HEK293 (cell line): Measurements from ENCODE around the gene FTO.

Experiments used
- KLF10 ChIP-seq: fragments of 450-650 bp; IDR thresholded peaks from 2 replicates; pipeline ENCODE4 v1.5.1; 2018; ENCODE audit warnings: missing biosample characterization, mild to moderate bottlenecking, missing genetic modification characterization
- KLF7 ChIP-seq: fragments of 450-650 bp; formaldehyde crosslinking; IDR thresholded peaks from 2 replicates; pipeline ENCODE4 v1.5.1; 2016; ENCODE audit warnings: missing biosample characterization, missing genetic modification characterization, borderline replicate concordance
- MYNN ChIP-seq: fragments of 450-650 bp; formaldehyde crosslinking; IDR thresholded peaks from 2 replicates; pipeline ENCODE4 v1.5.1; 2016; ENCODE audit warnings: missing biosample characterization, missing genetic modification characterization, borderline replicate concordance
- OVOL3 ChIP-seq: fragments of 450-650 bp; formaldehyde crosslinking; IDR thresholded peaks from 2 replicates; pipeline ENCODE4 v1.5.1; 2016; ENCODE audit warnings: missing biosample characterization, missing genetic modification characterization
- SCRT2 ChIP-seq: fragments of 450-650 bp; formaldehyde crosslinking; IDR thresholded peaks from 2 replicates; pipeline ENCODE4 v1.5.1; 2016; ENCODE audit warnings: missing biosample characterization, missing genetic modification characterization
- SETDB1 ChIP-seq: IDR thresholded peaks from one replicate; pipeline ENCODE4 v1.6.1; 2017; ENCODE audit warnings: mild to moderate bottlenecking, low read length, moderate library complexity, mixed read lengths; ENCODE audit not compliant: insufficient read length
- SP3 ChIP-seq: fragments of 450-650 bp; formaldehyde crosslinking; IDR thresholded peaks from 2 replicates; pipeline ENCODE4 v1.5.1; 2016; ENCODE audit warnings: missing biosample characterization, missing genetic modification characterization
- TRIM28 ChIP-seq: IDR thresholded peaks from 2 replicates; pipeline ENCODE4 v1.6.1; 2011; ENCODE audit warnings: low read length, control low read depth, borderline replicate concordance
- ZBTB7A ChIP-seq: fragments of 450-650 bp; formaldehyde crosslinking; IDR thresholded peaks from 2 replicates; pipeline ENCODE4 v1.5.1; 2016; ENCODE audit warnings: low read depth, missing biosample characterization, missing genetic modification characterization
- ZFP3 ChIP-seq: fragments of 450-650 bp; formaldehyde crosslinking; IDR thresholded peaks from 2 replicates; pipeline ENCODE4 v1.5.1; 2016; ENCODE audit warnings: low read depth, missing biosample characterization, missing genetic modification characterization
- ZNF10 ChIP-seq: fragments of 450-650 bp; formaldehyde crosslinking; IDR thresholded peaks from 2 replicates; pipeline ENCODE4 v1.5.1; 2017; ENCODE audit warnings: missing biosample characterization, missing genetic modification characterization
- ZNF157 ChIP-seq: fragments of 450-650 bp; formaldehyde crosslinking; IDR thresholded peaks from 2 replicates; pipeline ENCODE4 v1.5.1; 2016; ENCODE audit warnings: missing biosample characterization, missing genetic modification characterization
- ZNF221 ChIP-seq: fragments of 450-650 bp; formaldehyde crosslinking; IDR thresholded peaks from 2 replicates; pipeline ENCODE4 v1.5.1; 2017; ENCODE audit warnings: missing biosample characterization, missing genetic modification characterization, borderline replicate concordance
- ZNF335 ChIP-seq: fragments of 450-650 bp; formaldehyde crosslinking; conservative IDR thresholded peaks from 2 replicates; pipeline ENCODE4 v1.5.1; 2016; ENCODE audit warnings: missing biosample characterization, missing genetic modification characterization
- ZNF366 ChIP-seq: fragments of 450-650 bp; formaldehyde crosslinking; conservative IDR thresholded peaks from 2 replicates; pipeline ENCODE4 v1.5.1; 2016; ENCODE audit warnings: missing biosample characterization, missing genetic modification characterization
- ZNF37A ChIP-seq: fragments of 450-650 bp; IDR thresholded peaks from 2 replicates; pipeline ENCODE4 v1.5.1; 2018; ENCODE audit warnings: missing biosample characterization, missing genetic modification characterization
- ZNF394 ChIP-seq: fragments of 450-650 bp; formaldehyde crosslinking; IDR thresholded peaks from 2 replicates; pipeline ENCODE4 v1.5.1; 2016; ENCODE audit warnings: missing biosample characterization, missing genetic modification characterization, mild to moderate bottlenecking, moderate library complexity, borderline replicate concordance
- ZNF423 ChIP-seq: fragments of 450-650 bp; formaldehyde crosslinking; IDR thresholded peaks from 2 replicates; pipeline ENCODE4 v1.5.1; 2016; ENCODE audit warnings: missing biosample characterization, missing genetic modification characterization
- ZNF629 ChIP-seq: fragments of 450-650 bp; formaldehyde crosslinking; IDR thresholded peaks from 2 replicates; pipeline ENCODE4 v1.5.1; 2017; ENCODE audit warnings: missing biosample characterization, missing genetic modification characterization
- ZNF670 ChIP-seq: fragments of 450-650 bp; formaldehyde crosslinking; IDR thresholded peaks from 2 replicates; pipeline ENCODE4 v1.5.1; 2016; ENCODE audit warnings: missing biosample characterization, missing genetic modification characterization, low read depth
- ZNF707 ChIP-seq: fragments of 450-650 bp; formaldehyde crosslinking; IDR thresholded peaks from 2 replicates; pipeline ENCODE4 v1.5.1; 2016; ENCODE audit warnings: missing biosample characterization, missing genetic modification characterization
- ZNF792 ChIP-seq: fragments of 450-650 bp; formaldehyde crosslinking; IDR thresholded peaks from 2 replicates; pipeline ENCODE4 v1.5.1; 2016; ENCODE audit warnings: missing biosample characterization, missing genetic modification characterization
- ZNF837 ChIP-seq: fragments of 450-650 bp; formaldehyde crosslinking; IDR thresholded peaks from 2 replicates; pipeline ENCODE4 v1.5.1; 2016; ENCODE audit warnings: missing biosample characterization, missing genetic modification characterization
- TF ChIP-seq, protein P1 (sequence below): fragments of 450-650 bp; formaldehyde crosslinking; IDR thresholded peaks from 2 replicates; pipeline ENCODE4 v1.5.1; 2016; ENCODE audit warnings: missing biosample characterization, missing genetic modification characterization
- TF ChIP-seq, protein P2 (sequence below): fragments of 450-650 bp; formaldehyde crosslinking; IDR thresholded peaks from 2 replicates; pipeline ENCODE4 v1.5.1; 2016; ENCODE audit warnings: missing biosample characterization, missing genetic modification characterization, borderline replicate concordance
- TF ChIP-seq, protein P3 (sequence below): fragments of 450-650 bp; formaldehyde crosslinking; IDR thresholded peaks from 2 replicates; pipeline ENCODE4 v1.5.1; 2017; ENCODE audit warnings: missing biosample characterization, missing genetic modification characterization
- TF ChIP-seq, protein P4 (sequence below): fragments of 450-650 bp; formaldehyde crosslinking; IDR thresholded peaks from 2 replicates; pipeline ENCODE4 v1.5.1; 2016; ENCODE audit warnings: missing biosample characterization, missing genetic modification characterization
- TF ChIP-seq, protein P5 (sequence below): fragments of 450-650 bp; formaldehyde crosslinking; IDR thresholded peaks from 2 replicates; pipeline ENCODE4 v1.5.1; 2016; ENCODE audit warnings: missing biosample characterization, missing genetic modification characterization
- TF ChIP-seq, protein P6 (sequence below): fragments of 450-650 bp; formaldehyde crosslinking; IDR thresholded peaks from 2 replicates; pipeline ENCODE4 v1.5.1; 2016; ENCODE audit warnings: missing biosample characterization, missing genetic modification characterization

The FTO gene

DNA sequence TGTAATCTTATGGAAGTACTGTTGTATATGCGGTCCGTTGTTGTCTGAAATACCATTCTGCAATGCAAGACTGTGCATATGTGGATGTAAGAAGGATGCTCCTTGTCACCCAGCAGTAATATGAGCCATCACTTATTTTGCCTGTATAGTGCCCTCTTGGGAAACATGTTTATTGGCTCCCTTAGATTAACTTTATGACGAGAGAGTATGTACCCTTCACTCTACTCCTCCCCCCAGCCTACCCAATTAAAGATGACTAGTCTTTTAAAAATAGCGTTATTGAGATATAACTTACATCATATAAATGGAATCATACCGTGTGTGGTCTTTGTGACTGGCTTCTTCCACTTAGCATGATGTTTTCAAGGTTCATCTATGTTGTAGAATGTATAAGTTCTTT, 33.6 kb downstream of the FTO start (continued):
- no peak for TF ChIP-seq ZNF221
- peak; percentile 92 for TF ChIP-seq ZNF629 (tag by site-specific recombination)
- TF ChIP-seq, protein P1, sequence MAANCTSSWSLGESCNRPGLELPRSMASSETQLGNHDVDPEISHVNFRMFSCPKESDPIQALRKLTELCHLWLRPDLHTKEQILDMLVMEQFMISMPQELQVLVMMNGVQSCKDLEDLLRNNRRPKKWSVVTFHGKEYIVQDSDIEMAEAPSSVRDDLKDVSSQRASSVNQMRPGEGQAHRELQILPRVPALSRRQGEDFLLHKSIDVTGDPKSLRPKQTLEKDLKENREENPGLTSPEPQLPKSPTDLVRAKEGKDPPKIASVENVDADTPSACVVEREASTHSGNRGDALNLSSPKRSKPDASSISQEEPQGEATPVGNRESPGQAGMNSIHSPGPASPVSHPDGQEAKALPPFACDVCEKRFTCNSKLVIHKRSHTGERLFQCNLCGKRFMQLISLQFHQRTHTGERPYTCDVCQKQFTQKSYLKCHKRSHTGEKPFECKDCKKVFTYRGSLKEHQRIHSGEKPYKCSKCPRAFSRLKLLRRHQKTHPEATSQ (tag by site-specific recombination) = no peak
- peak; percentile 68; the same call in 1 of the 2 replicates for TF ChIP-seq ZNF423
- no peak for TF ChIP-seq ZNF37A (tag by site-specific recombination)
- TF ChIP-seq SP3 (tag by site-specific recombination) = no peak
- no peak for TF ChIP-seq SCRT2 (tag by site-specific recombination)
- peak; percentile 62; the same call in 1 of the 2 replicates for TF ChIP-seq OVOL3 (tag by site-specific recombination)
- no peak for TF ChIP-seq ZBTB7A (tag by site-specific recombination)
- peak; percentile 66 for TF ChIP-seq ZNF366
- no peak for TF ChIP-seq MYNN (tag by site-specific recombination)
- TF ChIP-seq, protein P2, sequence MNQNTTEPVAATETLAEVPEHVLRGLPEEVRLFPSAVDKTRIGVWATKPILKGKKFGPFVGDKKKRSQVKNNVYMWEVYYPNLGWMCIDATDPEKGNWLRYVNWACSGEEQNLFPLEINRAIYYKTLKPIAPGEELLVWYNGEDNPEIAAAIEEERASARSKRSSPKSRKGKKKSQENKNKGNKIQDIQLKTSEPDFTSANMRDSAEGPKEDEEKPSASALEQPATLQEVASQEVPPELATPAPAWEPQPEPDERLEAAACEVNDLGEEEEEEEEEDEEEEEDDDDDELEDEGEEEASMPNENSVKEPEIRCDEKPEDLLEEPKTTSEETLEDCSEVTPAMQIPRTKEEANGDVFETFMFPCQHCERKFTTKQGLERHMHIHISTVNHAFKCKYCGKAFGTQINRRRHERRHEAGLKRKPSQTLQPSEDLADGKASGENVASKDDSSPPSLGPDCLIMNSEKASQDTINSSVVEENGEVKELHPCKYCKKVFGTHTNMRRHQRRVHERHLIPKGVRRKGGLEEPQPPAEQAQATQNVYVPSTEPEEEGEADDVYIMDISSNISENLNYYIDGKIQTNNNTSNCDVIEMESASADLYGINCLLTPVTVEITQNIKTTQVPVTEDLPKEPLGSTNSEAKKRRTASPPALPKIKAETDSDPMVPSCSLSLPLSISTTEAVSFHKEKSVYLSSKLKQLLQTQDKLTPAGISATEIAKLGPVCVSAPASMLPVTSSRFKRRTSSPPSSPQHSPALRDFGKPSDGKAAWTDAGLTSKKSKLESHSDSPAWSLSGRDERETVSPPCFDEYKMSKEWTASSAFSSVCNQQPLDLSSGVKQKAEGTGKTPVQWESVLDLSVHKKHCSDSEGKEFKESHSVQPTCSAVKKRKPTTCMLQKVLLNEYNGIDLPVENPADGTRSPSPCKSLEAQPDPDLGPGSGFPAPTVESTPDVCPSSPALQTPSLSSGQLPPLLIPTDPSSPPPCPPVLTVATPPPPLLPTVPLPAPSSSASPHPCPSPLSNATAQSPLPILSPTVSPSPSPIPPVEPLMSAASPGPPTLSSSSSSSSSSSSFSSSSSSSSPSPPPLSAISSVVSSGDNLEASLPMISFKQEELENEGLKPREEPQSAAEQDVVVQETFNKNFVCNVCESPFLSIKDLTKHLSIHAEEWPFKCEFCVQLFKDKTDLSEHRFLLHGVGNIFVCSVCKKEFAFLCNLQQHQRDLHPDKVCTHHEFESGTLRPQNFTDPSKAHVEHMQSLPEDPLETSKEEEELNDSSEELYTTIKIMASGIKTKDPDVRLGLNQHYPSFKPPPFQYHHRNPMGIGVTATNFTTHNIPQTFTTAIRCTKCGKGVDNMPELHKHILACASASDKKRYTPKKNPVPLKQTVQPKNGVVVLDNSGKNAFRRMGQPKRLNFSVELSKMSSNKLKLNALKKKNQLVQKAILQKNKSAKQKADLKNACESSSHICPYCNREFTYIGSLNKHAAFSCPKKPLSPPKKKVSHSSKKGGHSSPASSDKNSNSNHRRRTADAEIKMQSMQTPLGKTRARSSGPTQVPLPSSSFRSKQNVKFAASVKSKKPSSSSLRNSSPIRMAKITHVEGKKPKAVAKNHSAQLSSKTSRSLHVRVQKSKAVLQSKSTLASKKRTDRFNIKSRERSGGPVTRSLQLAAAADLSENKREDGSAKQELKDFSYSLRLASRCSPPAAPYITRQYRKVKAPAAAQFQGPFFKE (tag by site-specific recombination) = no peak
- no peak for TF ChIP-seq KLF10 (tag by site-specific recombination)
- TF ChIP-seq ZNF707 (tag by site-specific recombination) = no peak
- TF ChIP-seq SETDB1 = no peak
- no peak for TF ChIP-seq ZNF157 (tag by site-specific recombination)
- 0 out of 2 replicates have a peak, but pooled peaks have one; percentile 24 for TF ChIP-seq ZNF335 (tag by site-specific recombination)
- TF ChIP-seq, protein P3, sequence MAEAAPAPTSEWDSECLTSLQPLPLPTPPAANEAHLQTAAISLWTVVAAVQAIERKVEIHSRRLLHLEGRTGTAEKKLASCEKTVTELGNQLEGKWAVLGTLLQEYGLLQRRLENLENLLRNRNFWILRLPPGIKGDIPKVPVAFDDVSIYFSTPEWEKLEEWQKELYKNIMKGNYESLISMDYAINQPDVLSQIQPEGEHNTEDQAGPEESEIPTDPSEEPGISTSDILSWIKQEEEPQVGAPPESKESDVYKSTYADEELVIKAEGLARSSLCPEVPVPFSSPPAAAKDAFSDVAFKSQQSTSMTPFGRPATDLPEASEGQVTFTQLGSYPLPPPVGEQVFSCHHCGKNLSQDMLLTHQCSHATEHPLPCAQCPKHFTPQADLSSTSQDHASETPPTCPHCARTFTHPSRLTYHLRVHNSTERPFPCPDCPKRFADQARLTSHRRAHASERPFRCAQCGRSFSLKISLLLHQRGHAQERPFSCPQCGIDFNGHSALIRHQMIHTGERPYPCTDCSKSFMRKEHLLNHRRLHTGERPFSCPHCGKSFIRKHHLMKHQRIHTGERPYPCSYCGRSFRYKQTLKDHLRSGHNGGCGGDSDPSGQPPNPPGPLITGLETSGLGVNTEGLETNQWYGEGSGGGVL (tag by site-specific recombination) = peak; percentile 83
- TF ChIP-seq, protein P4, sequence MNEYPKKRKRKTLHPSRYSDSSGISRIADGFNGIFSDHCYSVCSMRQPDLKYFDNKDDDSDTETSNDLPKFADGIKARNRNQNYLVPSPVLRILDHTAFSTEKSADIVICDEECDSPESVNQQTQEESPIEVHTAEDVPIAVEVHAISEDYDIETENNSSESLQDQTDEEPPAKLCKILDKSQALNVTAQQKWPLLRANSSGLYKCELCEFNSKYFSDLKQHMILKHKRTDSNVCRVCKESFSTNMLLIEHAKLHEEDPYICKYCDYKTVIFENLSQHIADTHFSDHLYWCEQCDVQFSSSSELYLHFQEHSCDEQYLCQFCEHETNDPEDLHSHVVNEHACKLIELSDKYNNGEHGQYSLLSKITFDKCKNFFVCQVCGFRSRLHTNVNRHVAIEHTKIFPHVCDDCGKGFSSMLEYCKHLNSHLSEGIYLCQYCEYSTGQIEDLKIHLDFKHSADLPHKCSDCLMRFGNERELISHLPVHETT (tag by site-specific recombination) = peak; percentile 68; the same call in 1 of the 2 replicates
- no peak for TF ChIP-seq ZNF670 (tag by site-specific recombination)
- no peak for TF ChIP-seq ZFP3 (tag by site-specific recombination)
- TF ChIP-seq KLF7 (tag by site-specific recombination) = no peak
- TF ChIP-seq, protein P5, sequence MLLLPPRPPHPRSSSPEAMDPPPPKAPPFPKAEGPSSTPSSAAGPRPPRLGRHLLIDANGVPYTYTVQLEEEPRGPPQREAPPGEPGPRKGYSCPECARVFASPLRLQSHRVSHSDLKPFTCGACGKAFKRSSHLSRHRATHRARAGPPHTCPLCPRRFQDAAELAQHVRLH (tag by site-specific recombination) = no peak; the same call in 1 of the 2 replicates
- no peak for TF ChIP-seq TRIM28
- TF ChIP-seq ZNF792 = no peak
- TF ChIP-seq, protein P6, sequence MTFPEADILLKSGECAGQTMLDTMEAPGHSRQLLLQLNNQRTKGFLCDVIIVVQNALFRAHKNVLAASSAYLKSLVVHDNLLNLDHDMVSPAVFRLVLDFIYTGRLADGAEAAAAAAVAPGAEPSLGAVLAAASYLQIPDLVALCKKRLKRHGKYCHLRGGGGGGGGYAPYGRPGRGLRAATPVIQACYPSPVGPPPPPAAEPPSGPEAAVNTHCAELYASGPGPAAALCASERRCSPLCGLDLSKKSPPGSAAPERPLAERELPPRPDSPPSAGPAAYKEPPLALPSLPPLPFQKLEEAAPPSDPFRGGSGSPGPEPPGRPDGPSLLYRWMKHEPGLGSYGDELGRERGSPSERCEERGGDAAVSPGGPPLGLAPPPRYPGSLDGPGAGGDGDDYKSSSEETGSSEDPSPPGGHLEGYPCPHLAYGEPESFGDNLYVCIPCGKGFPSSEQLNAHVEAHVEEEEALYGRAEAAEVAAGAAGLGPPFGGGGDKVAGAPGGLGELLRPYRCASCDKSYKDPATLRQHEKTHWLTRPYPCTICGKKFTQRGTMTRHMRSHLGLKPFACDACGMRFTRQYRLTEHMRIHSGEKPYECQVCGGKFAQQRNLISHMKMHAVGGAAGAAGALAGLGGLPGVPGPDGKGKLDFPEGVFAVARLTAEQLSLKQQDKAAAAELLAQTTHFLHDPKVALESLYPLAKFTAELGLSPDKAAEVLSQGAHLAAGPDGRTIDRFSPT = no peak
- no peak for TF ChIP-seq ZNF837 (tag by site-specific recombination)
- TF ChIP-seq ZNF10 (tag by site-specific recombination) = no peak; the same call in 1 of the 2 replicates
- TF ChIP-seq ZNF394 (tag by site-specific recombination) = peak; percentile 32; the same call in 1 of the 2 replicates
